GM23248 (cell line): ENCODE results near the gene ROBO2. TPM values are rescaled to one million over a fixed set of nuclear protein-coding genes. Genes with fewer than 3 reads are reported as not detected.

Source experiments
- DNase-seq: peaks from one replicate; pipeline ENCODE4 v3.0.0-alpha.2; 2015
- H2AFZ ChIP-seq: fragments of 200-600 bp; sonication (generic); 2 replicates; pipeline ENCODE4 v1.6.1; 2016; ENCODE audit warnings: antibody characterized with exemption
- H3F3A ChIP-seq: fragments of 200-600 bp; sonication (generic); 2 replicates; pipeline ENCODE4 v1.6.1; 2016; ENCODE audit warnings: mild to moderate bottlenecking, antibody characterized with exemption, mixed run types; ENCODE audit not compliant: insufficient read depth
- H3K27ac ChIP-seq: fragments of 200-600 bp; sonication (generic); 2 replicates; pipeline ENCODE4 v1.5.1; 2016; ENCODE audit warnings: mild to moderate bottlenecking
- H3K27me3 ChIP-seq: fragments of 200-600 bp; sonication (generic); replicated peaks from 2 replicates; pipeline ENCODE4 v1.6.1; 2016; ENCODE audit warnings: mild to moderate bottlenecking; ENCODE audit not compliant: insufficient read depth
- H3K36me3 ChIP-seq: fragments of 200-600 bp; sonication (generic); 2 replicates; pipeline ENCODE4 v1.6.1; 2016; ENCODE audit warnings: low read depth, mild to moderate bottlenecking
- H3K4me1 ChIP-seq: fragments of 200-600 bp; sonication (generic); 2 replicates; pipeline ENCODE4 v1.6.1; 2016; ENCODE audit warnings: mild to moderate bottlenecking; ENCODE audit not compliant: insufficient read depth
- H3K4me2 ChIP-seq: fragments of 200-600 bp; sonication (generic); one replicate; pipeline ENCODE4 v1.6.1; 2016; ENCODE audit warnings: mild to moderate bottlenecking; ENCODE audit not compliant: unreplicated experiment
- H3K4me3 ChIP-seq: fragments of 200-600 bp; sonication (generic); 2 replicates; pipeline ENCODE4 v1.5.1; 2016; ENCODE audit warnings: mild to moderate bottlenecking
- H3K79me2 ChIP-seq: fragments of 200-600 bp; sonication (generic); 2 replicates; pipeline ENCODE4 v1.6.1; 2016; ENCODE audit warnings: mild to moderate bottlenecking; ENCODE audit not compliant: insufficient read depth
- H3K9ac ChIP-seq: fragments of 200-600 bp; sonication (generic); 2 replicates; pipeline ENCODE4 v1.6.1; 2016; ENCODE audit warnings: mild to moderate bottlenecking
- H3K9me2 ChIP-seq: fragments of 200-600 bp; sonication (generic); 2 replicates; pipeline ENCODE4 v1.6.1; 2016; ENCODE audit warnings: mixed run types, mild to moderate bottlenecking, moderate library complexity; ENCODE audit not compliant: insufficient read depth
- H3K9me3 ChIP-seq: fragments of 200-600 bp; sonication (generic); one replicate; pipeline ENCODE4 v1.6.1; 2017; ENCODE audit warnings: low read depth
- H4K20me1 ChIP-seq: fragments of 200-600 bp; sonication (generic); 2 replicates; pipeline ENCODE4 v1.6.0; 2016; ENCODE audit not compliant: insufficient read depth
- EZH2 ChIP-seq: fragments of 200-600 bp; sonication (generic); IDR thresholded peaks from 2 replicates; pipeline ENCODE4 v1.6.1; 2018; ENCODE audit warnings: antibody characterized with exemption, mild to moderate bottlenecking; ENCODE audit not compliant: insufficient read depth, poor library complexity, severe bottlenecking
- EZH2phosphoT487 ChIP-seq: fragments of 200-600 bp; sonication (generic); IDR thresholded peaks from 2 replicates; pipeline ENCODE4 v1.6.1; 2018; ENCODE audit warnings: antibody characterized with exemption, moderate library complexity, mild to moderate bottlenecking, low read depth; ENCODE audit not compliant: insufficient read depth
- WGBS, 2 experiments: methylation state at CpG; one replicate each; pipeline ENCODE4 v1.1.6; 2015 to 2017; ENCODE audit warnings: low lambda C conversion rate in 2 of 2, low coverage in 1 of 2; ENCODE audit errors: missing lambda C conversion rate in 2 of 2; 5-methylcytosine and 5-hydroxymethylcytosine counted together
- in situ Hi-C: fragments of 300-500 bp; cut with MboI; formaldehyde crosslinking; loops from 2 replicates; pipeline ENCODE4 v1.15.0; 2020
- polyA plus RNA-seq: library from polyadenylated mRNA; unstranded; fragments of >200 nt; fragmentation: Nextera tagmentation; extraction: Ambion mirVana; gene quantifications from 2 replicates; pipeline ENCODE4 v1.2.1, GENCODE V29; 2016
- total RNA-seq: library from RNA; depleted of rRNA; stranded (reverse); fragments of >200 nt; shearing (Covaris generic); gene quantifications from 2 replicates; pipeline ENCODE4 v1.2.3, GENCODE V29; 2014

ROBO2 gene
- total and polyA plus RNA-seq, 2 experiments from 2014 or later: under 0.01 to 0.05 TPM

DNA sequence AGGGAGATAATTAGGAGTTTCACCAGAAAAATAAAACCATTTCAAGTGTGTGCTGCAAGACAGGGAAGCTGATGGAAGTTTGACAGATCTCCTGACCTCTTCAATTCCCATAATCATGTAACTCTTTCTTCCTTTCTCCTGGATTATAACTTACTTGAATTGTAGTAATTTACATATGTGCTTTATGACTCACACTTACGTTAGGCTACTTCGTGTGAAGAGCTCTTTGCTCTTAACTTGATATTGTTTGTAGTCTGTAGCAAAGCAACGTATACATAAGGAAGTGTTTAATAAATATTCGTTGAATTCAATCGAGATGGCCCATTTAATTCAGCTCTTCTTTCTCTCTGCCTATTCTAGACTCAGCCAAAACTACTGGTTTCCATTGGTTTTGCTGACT is 23.5 kb downstream of the ROBO2 start:
- Histone ChIP-seq H3K9me2 (no peaks in the 10 kb centered on the region), H4K20me1 (no peaks in the 10 kb centered on the region), H3K27ac (no peak overlapping the region), H3K4me1 (no peaks in the 10 kb centered on the region), H3K9me3 (no peaks in the 10 kb centered on the region), H3F3A (no peaks in the 10 kb centered on the region), H3K79me2 (no peaks in the 10 kb centered on the region), H3K27me3 (no peaks in the 10 kb centered on the region), H3K4me2 (no peak overlapping the region), H3K36me3 (no peaks in the 10 kb centered on the region), H3K4me3 (no peak overlapping the region), H3K9ac (no peak overlapping the region), H2AFZ (no peak overlapping the region)
- DNase-seq: no peak
- TF ChIP-seq EZH2 (no peak), EZH2phosphoT487 (no peak)
- WGBS, 2 experiments: 59 to 61% methylated on average over 5 of the region's 5 CpGs
- in situ Hi-C loops: no loop called here

DNA sequence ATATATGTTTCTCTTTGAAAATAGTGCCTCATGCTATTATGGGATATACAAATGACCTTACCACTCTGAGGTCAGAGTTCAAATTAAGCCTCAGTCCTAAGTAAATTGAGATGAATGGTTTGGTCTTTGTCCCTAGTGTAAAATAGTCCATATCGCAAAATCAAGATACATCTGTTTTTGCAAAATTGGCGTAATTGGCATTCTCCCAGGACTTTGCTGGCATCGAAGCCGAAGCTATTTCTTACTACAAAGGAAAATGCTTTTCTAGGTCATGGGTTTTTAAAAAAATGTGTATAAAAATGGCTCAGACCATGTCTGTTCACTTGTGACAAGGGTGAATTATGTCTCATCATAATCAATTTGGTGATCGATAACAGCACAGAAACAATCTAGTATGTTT is 25.9 kb downstream of the ROBO2 start:
- Histone ChIP-seq H3K4me3 (no peak overlapping the region), H3K36me3 (no peaks in the 10 kb centered on the region), H3K4me2 (no peak overlapping the region), H3K9ac (no peak overlapping the region), H2AFZ (no peak overlapping the region), H3K4me1 (no peaks in the 10 kb centered on the region), H4K20me1 (no peaks in the 10 kb centered on the region), H3K27me3 (no peaks in the 10 kb centered on the region), H3F3A (no peaks in the 10 kb centered on the region), H3K9me3 (no peaks in the 10 kb centered on the region), H3K27ac (no peak overlapping the region), H3K79me2 (no peaks in the 10 kb centered on the region), H3K9me2 (no peaks in the 10 kb centered on the region)
- 23 to 26% methylated on average over 5 of the region's 5 CpGs for WGBS, 2 experiments
- TF ChIP-seq EZH2 (no peak), EZH2phosphoT487 (no peak)
- no peak for DNase-seq
- in situ Hi-C loops: no loop called here

DNA sequence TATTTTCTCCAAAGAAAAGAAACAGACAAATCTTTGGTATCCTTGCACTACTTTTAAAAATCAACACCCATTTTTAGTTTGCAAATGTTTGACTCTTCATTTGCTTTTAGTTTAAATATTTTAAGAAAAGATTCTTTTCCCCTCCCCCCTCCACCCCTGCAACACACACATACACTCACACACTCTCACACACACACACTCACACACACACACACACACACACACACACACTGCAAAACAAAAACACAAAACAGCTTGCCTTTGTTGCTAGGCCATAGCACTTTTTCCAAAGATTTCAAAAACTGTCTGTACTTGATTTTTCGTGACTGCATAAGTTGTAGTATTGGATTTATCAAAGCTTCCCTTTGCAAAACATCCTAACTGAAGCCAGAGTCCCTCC is 26.9 kb downstream of the ROBO2 start:
- no peaks in the 10 kb centered on the region for H3K4me1 ChIP-seq
- no peaks in the 10 kb centered on the region for H3K79me2 ChIP-seq
- H3K27me3 ChIP-seq: no peaks in the 10 kb centered on the region
- in situ Hi-C loops: no loop called here
- no peaks in the 10 kb centered on the region for H3K9me3 ChIP-seq
- no peak overlapping the region for H3K9ac ChIP-seq
- H3F3A ChIP-seq: no peaks in the 10 kb centered on the region
- H2AFZ ChIP-seq: no peak overlapping the region
- H3K36me3 ChIP-seq: no peaks in the 10 kb centered on the region
- no peaks in the 10 kb centered on the region for H4K20me1 ChIP-seq
- H3K4me2 ChIP-seq: no peak overlapping the region
- no peaks in the 10 kb centered on the region for H3K9me2 ChIP-seq
- 45 to 64% methylated on average over 1 of the region's 1 CpG for WGBS, 2 experiments
- no peak overlapping the region for H3K4me3 ChIP-seq
- no peak for TF ChIP-seq EZH2phosphoT487
- TF ChIP-seq EZH2: no peak
- no peak for DNase-seq
- no peak overlapping the region for H3K27ac ChIP-seq

DNA sequence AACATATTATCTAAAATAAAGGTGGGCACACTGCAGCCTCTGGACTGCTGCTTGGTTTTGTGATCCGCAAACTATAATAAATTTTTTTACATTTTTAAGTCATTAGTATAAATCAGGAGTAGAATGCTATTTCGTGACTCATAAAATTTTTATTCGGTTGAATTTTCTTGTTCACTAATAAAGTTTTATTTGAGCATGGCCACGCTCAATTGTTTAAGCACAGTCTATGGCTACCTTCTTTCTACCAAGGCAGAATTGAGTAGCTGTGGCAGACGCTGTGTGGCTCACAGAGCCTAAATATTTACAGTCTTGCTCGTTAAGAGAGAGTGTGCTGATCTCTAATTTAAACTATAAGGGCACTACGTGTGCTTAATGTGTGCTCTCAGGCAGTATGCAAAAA is 28.9 kb downstream of the ROBO2 start:
- TF ChIP-seq EZH2 (no peak), EZH2phosphoT487 (no peak)
- H3F3A ChIP-seq: no peaks in the 10 kb centered on the region
- H3K79me2 ChIP-seq: no peaks in the 10 kb centered on the region
- H3K4me3 ChIP-seq: no peak overlapping the region
- H3K9ac ChIP-seq: no peak overlapping the region
- H3K27me3 ChIP-seq: no peaks in the 10 kb centered on the region
- whole genome bisulfite sequencing, 2 experiments: 63 to 66% methylated on average over 7 of the region's 7 CpGs
- no peak for DNase-seq
- H3K4me1 ChIP-seq: no peaks in the 10 kb centered on the region
- no peaks in the 10 kb centered on the region for H3K9me3 ChIP-seq
- H2AFZ ChIP-seq: no peak overlapping the region
- H3K27ac ChIP-seq: no peak overlapping the region
- H3K36me3 ChIP-seq: no peaks in the 10 kb centered on the region
- H3K9me2 ChIP-seq: no peaks in the 10 kb centered on the region
- no peaks in the 10 kb centered on the region for H4K20me1 ChIP-seq
- in situ Hi-C loops: no loop called here
- no peak overlapping the region for H3K4me2 ChIP-seq

DNA sequence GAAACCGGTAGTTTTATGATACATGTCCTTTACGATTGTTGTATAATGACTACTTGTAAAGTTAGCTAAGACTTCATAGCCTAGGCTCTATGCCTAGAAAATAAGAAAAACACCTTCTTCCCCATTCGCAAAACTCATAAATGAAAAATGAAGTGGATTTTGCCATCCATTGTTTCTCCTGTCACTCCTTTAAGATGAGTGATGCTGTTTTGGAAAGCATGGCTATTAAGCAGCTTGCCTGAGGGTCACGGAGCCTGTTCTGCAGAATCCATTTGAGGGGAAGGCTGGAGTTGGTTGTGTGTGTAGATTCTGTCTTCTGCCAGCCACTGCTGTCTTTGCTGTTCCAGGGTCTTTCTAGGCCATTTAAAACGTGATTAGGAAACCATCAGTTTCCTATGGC is 31.5 kb downstream of the ROBO2 start:
- Histone ChIP-seq H3K4me2 (no peak overlapping the region), H3K27ac (no peak overlapping the region), H3K4me1 (no peaks in the 10 kb centered on the region), H3F3A (no peaks in the 10 kb centered on the region), H3K9me3 (no peaks in the 10 kb centered on the region), H3K36me3 (no peaks in the 10 kb centered on the region), H3K9ac (no peak overlapping the region), H3K27me3 (no peaks in the 10 kb centered on the region), H3K9me2 (no peaks in the 10 kb centered on the region), H2AFZ (no peak overlapping the region), H3K79me2 (no peaks in the 10 kb centered on the region), H4K20me1 (no peaks in the 10 kb centered on the region), H3K4me3 (no peak overlapping the region)
- no peak for DNase-seq
- in situ Hi-C loops: no loop called here
- TF ChIP-seq EZH2phosphoT487 (no peak), EZH2 (no peak)
- WGBS, 2 experiments: 47 to 52% methylated on average over 5 of the region's 5 CpGs
